Upper lobe of left lung (tissue), 4 donors: ENCODE results near the gene SENP3.

Experiments used
- EP300 ChIP-seq, 4 donors: sonication (generic); formaldehyde crosslinking; IDR thresholded peaks; one replicate each; pipeline ENCODE4 v1.5.1; 2017; ENCODE audit warnings: antibody characterized with exemption in 4 of 4, control low read depth in 2 of 4
- POLR2A ChIP-seq, 4 donors: fragments of 450-650 bp; IDR thresholded peaks; one replicate each; pipeline ENCODE4 v1.5.1; 2016 to 2017; ENCODE audit warnings: antibody characterized with exemption in 4 of 4, mild to moderate bottlenecking in 2 of 4
- POLR2AphosphoS5 ChIP-seq, 2 donors: sonication (generic); formaldehyde crosslinking; IDR thresholded peaks; one replicate each; pipeline ENCODE4 v1.5.1; 2017; ENCODE audit warnings: antibody characterized with exemption in 2 of 2
- TF ChIP-seq, protein P1 (sequence below), 6 experiments: fragments of 450-650 bp in 4 of 6; fragments of 200-600 bp in 2 of 6; sonication (generic) in 2 of 6; IDR thresholded peaks; one replicate each; pipeline ENCODE4 v1.5.1; 2016 to 2019; ENCODE audit warnings: antibody characterized with exemption in 6 of 6

DNA sequence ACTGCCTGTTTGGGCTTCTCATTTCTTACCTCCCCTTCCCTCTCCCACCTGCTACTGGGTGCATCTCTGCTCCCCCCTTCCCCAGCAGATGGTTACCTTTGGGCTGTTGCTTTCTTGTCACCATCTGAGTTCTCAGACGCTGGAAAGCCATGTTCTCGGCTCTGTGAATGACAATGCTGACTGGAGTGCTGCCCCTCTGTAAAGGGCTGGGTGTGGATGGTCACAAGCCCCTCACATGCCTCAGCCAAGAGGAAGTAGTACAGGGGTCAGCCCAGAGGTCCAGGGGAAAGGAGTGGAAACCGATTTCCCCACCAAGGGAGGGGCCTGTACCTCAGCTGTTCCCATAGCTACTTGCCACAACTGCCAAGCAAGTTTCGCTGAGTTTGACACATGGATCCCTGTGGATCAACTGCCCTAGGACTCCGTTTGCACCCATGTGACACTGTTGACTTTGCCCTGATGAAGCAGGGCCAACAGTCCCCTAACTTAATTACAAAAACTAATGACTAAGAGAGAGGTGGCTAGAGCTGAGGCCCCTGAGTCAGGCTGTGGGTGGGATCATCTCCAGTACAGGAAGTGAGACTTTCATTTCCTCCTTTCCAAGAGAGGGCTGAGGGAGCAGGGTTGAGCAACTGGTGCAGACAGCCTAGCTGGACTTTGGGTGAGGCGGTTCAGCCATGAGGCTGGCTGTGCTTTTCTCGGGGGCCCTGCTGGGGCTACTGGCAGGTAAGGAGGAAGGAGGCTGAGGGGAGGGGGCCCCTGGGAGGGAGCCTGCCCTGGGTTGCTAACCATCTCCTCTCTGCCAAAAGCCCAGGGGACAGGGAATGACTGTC, 17.5 kb downstream of the SENP3 start, which contains the start of gene CD68:
- TF ChIP-seq EP300 (IDR thresholded peaks at IDR 0.05) = peak in 2 of 4 donors; percentile 48 to 86
- TF ChIP-seq, protein P1, sequence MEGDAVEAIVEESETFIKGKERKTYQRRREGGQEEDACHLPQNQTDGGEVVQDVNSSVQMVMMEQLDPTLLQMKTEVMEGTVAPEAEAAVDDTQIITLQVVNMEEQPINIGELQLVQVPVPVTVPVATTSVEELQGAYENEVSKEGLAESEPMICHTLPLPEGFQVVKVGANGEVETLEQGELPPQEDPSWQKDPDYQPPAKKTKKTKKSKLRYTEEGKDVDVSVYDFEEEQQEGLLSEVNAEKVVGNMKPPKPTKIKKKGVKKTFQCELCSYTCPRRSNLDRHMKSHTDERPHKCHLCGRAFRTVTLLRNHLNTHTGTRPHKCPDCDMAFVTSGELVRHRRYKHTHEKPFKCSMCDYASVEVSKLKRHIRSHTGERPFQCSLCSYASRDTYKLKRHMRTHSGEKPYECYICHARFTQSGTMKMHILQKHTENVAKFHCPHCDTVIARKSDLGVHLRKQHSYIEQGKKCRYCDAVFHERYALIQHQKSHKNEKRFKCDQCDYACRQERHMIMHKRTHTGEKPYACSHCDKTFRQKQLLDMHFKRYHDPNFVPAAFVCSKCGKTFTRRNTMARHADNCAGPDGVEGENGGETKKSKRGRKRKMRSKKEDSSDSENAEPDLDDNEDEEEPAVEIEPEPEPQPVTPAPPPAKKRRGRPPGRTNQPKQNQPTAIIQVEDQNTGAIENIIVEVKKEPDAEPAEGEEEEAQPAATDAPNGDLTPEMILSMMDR (IDR thresholded peaks at IDR 0.05) = no peak
- TF ChIP-seq POLR2A (IDR thresholded peaks at IDR 0.05) = peak in 3 of 4 donors; percentile 42 to 88 (median 49)
- TF ChIP-seq POLR2AphosphoS5 (IDR thresholded peaks at IDR 0.05) = peak; percentile 78 to 85
